Fibroblast of skin of scalp (primary cell): ENCODE results near the gene SDCCAG8.

Source experiments
- DNase-seq: peaks from one replicate; pipeline ENCODE4 v3.0.0-alpha.2; 2013

SDCCAG8 gene

GRCh38 chr1:243394066-243394465 lies 138.2 kb downstream of the SDCCAG8 start:
- DNase-seq = no peak

GRCh38 chr1:243394601-243395464 lies 139.0 kb downstream of the SDCCAG8 start:
- DNase-seq = no peak

- no peak for DNase-seq
Measured at GRCh38 chr1:243396424-243396823, 140.6 kb downstream of the SDCCAG8 start.

- DNase-seq = no peak
Measured at GRCh38 chr1:243396876-243397275, 141.0 kb downstream of the SDCCAG8 start.

- no peak for DNase-seq
Measured at GRCh38 chr1:243397613-243398321, 141.9 kb downstream of the SDCCAG8 start.

GRCh38 chr1:243399561-243400155 lies 143.8 kb downstream of the SDCCAG8 start:
- DNase-seq = no peak

- DNase-seq = no peak
Measured at GRCh38 chr1:243402868-243403267, 147.0 kb downstream of the SDCCAG8 start.

- DNase-seq = no peak
Measured at GRCh38 chr1:243406424-243406823, 150.6 kb downstream of the SDCCAG8 start.

GRCh38 chr1:243407284-243408018 lies 151.6 kb downstream of the SDCCAG8 start:
- DNase-seq = peak; percentile 69

GRCh38 chr1:243408479-243408878 lies 152.6 kb downstream of the SDCCAG8 start:
- DNase-seq = no peak

GRCh38 chr1:243409284-243409683 lies 153.4 kb downstream of the SDCCAG8 start:
- no peak for DNase-seq

- no peak for DNase-seq
Measured at GRCh38 chr1:243411472-243411871, 155.6 kb downstream of the SDCCAG8 start.

GRCh38 chr1:243413431-243414151 lies 157.8 kb downstream of the SDCCAG8 start:
- no peak for DNase-seq

GRCh38 chr1:243414152-243414494 lies 158.3 kb downstream of the SDCCAG8 start:
- DNase-seq = no peak

GRCh38 chr1:243415663-243416408 lies 160.0 kb downstream of the SDCCAG8 start:
- no peak for DNase-seq

- DNase-seq = no peak
Measured at GRCh38 chr1:243416495-243416894, 160.7 kb downstream of the SDCCAG8 start.

- DNase-seq = no peak
Measured at GRCh38 chr1:243420016-243420945, 164.4 kb downstream of the SDCCAG8 start.

GRCh38 chr1:243420946-243421685 lies 165.3 kb downstream of the SDCCAG8 start:
- DNase-seq = no peak

- DNase-seq = peak; percentile 51
Measured at GRCh38 chr1:243421784-243422183, 165.9 kb downstream of the SDCCAG8 start.
